ENCODE results near the gene CYP27C1. TPM values are rescaled to one million over a fixed set of nuclear protein-coding genes. Genes with fewer than 3 reads are reported as not detected.

Gene CYP27C1
- total RNA-seq, 1 experiment from 2014 or later, result 0.11 TPM

- H3K36me3 Mint-ChIP-seq (ENCODE audit: insufficient read depth, unreplicated experiment), result no peaks in the 10 kb centered on the region
- Histone ChIP-seq H3K4me3 (ENCODE audit: low read depth, low read length) (no peak overlapping the region), H3K4me1 (peaks cover 15% of the 10 kb centered on the region), H3K36me3 (ENCODE audit: control insufficient read depth, insufficient read depth, low read length) (no peaks in the 10 kb centered on the region), H3K9me3 (peaks cover 7% of the 10 kb centered on the region), H3K27me3 (replicated peaks; ENCODE audit: control insufficient read depth, insufficient read depth, low read length) (no peaks in the 10 kb centered on the region)
- peaks cover 4% of the 10 kb centered on the region for H3K9me3 Mint-ChIP-seq (ENCODE audit: unreplicated experiment)
- POLR2A ChIA-PET, result no interaction called here
- BruUV-seq (replicated peaks), result no TSS peak
- peaks cover 16% of the 10 kb centered on the region for H3K4me1 Mint-ChIP-seq (ENCODE audit: low read depth, unreplicated experiment)
- TF ChIP-seq, protein P1, sequence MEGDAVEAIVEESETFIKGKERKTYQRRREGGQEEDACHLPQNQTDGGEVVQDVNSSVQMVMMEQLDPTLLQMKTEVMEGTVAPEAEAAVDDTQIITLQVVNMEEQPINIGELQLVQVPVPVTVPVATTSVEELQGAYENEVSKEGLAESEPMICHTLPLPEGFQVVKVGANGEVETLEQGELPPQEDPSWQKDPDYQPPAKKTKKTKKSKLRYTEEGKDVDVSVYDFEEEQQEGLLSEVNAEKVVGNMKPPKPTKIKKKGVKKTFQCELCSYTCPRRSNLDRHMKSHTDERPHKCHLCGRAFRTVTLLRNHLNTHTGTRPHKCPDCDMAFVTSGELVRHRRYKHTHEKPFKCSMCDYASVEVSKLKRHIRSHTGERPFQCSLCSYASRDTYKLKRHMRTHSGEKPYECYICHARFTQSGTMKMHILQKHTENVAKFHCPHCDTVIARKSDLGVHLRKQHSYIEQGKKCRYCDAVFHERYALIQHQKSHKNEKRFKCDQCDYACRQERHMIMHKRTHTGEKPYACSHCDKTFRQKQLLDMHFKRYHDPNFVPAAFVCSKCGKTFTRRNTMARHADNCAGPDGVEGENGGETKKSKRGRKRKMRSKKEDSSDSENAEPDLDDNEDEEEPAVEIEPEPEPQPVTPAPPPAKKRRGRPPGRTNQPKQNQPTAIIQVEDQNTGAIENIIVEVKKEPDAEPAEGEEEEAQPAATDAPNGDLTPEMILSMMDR (IDR thresholded peaks at IDR 0.05; ENCODE audit: insufficient read depth in 1 of 2, low read depth in 1 of 2, low read length in 1 of 2, severe bottlenecking in 1 of 2, unreplicated experiment in 1 of 2), result no peak
- intact Hi-C loops (cut with micrococcal nuclease; ENCODE audit: unreplicated experiment), result no loop called here
- H3K27ac Mint-ChIP-seq (ENCODE audit: unreplicated experiment), result no peak overlapping the region
- no peaks in the 10 kb centered on the region for H3K27me3 Mint-ChIP-seq (ENCODE audit: insufficient read depth, unreplicated experiment)
- no peak overlapping the region for H3K4me3 Mint-ChIP-seq (ENCODE audit: unreplicated experiment)
- CTCF ChIA-PET, result no interaction called here
- no peak for DNase-seq
These were observed 66.4 kb downstream of the CYP27C1 start for GRCh38 chr2:127153691-127154158.

- Histone ChIP-seq H3K36me3 (ENCODE audit: control insufficient read depth, insufficient read depth, low read length) (no peaks in the 10 kb centered on the region), H3K4me1 (no peaks in the 10 kb centered on the region), H3K9me3 (peaks cover 7% of the 10 kb centered on the region; the same call in 1 of the 2 replicates), H3K4me3 (ENCODE audit: low read depth, low read length) (no peak overlapping the region), H3K27me3 (replicated peaks; ENCODE audit: control insufficient read depth, insufficient read depth, low read length) (no peaks in the 10 kb centered on the region)
- TF ChIP-seq, protein P1 (IDR thresholded peaks at IDR 0.05; ENCODE audit: insufficient read depth in 1 of 2, low read depth in 1 of 2, low read length in 1 of 2, severe bottlenecking in 1 of 2, unreplicated experiment in 1 of 2), result no peak
- DNase-seq, result no peak
- CTCF ChIA-PET, result no interaction called here
- Mint-ChIP-seq H3K4me3 (ENCODE audit: unreplicated experiment) (no peak overlapping the region), H3K9me3 (ENCODE audit: unreplicated experiment) (peaks cover 10% of the 10 kb centered on the region), H3K36me3 (ENCODE audit: insufficient read depth, unreplicated experiment) (no peaks in the 10 kb centered on the region), H3K27ac (ENCODE audit: unreplicated experiment) (no peak overlapping the region), H3K27me3 (ENCODE audit: insufficient read depth, unreplicated experiment) (no peaks in the 10 kb centered on the region), H3K4me1 (ENCODE audit: low read depth, unreplicated experiment) (peaks cover 4% of the 10 kb centered on the region)
- intact Hi-C loops (cut with micrococcal nuclease; ENCODE audit: unreplicated experiment), result no loop called here
- POLR2A ChIA-PET, result no interaction called here
- no TSS peak for BruUV-seq (replicated peaks)
These were observed 69.1 kb downstream of the CYP27C1 start for GRCh38 chr2:127150996-127151395.

DNA sequence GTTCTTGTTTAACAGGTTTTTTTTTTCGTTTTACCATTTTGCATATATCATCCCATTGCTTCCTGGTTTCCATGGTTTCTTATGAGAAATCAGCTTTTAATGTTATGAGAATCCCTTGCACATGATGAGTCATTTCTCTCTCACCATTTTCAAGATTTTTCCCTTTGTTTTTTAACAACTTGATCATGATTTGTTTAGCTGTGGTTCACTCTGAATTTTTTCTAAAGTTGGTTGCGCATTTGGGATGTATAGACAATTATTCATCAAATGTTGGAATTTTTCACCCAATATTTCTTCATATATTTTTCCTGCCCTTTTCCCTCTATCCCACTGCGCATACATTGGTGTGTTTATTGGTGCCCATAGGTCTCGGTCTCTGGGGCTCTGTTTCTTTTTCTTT is 70.7 kb downstream of the CYP27C1 start:
- Histone ChIP-seq H3K36me3 (ENCODE audit: control insufficient read depth, insufficient read depth, low read length) (no peaks in the 10 kb centered on the region), H3K4me1 (no peaks in the 10 kb centered on the region), H3K4me3 (ENCODE audit: low read depth, low read length) (no peak overlapping the region), H3K27me3 (replicated peaks; ENCODE audit: control insufficient read depth, insufficient read depth, low read length) (no peaks in the 10 kb centered on the region), H3K9me3 (peaks cover 7% of the 10 kb centered on the region; the same call in 1 of the 2 replicates)
- no TSS peak for BruUV-seq (replicated peaks)
- TF ChIP-seq, protein P1 (IDR thresholded peaks at IDR 0.05; ENCODE audit: insufficient read depth in 1 of 2, low read depth in 1 of 2, low read length in 1 of 2, severe bottlenecking in 1 of 2, unreplicated experiment in 1 of 2), result no peak
- ChIA-PET CTCF (no interaction called here), POLR2A (no interaction called here)
- Mint-ChIP-seq H3K27me3 (ENCODE audit: insufficient read depth, unreplicated experiment) (no peaks in the 10 kb centered on the region), H3K9me3 (ENCODE audit: unreplicated experiment) (peaks cover 10% of the 10 kb centered on the region), H3K36me3 (ENCODE audit: insufficient read depth, unreplicated experiment) (no peaks in the 10 kb centered on the region), H3K27ac (ENCODE audit: unreplicated experiment) (no peak overlapping the region), H3K4me1 (ENCODE audit: low read depth, unreplicated experiment) (peaks cover under 1% of the 10 kb centered on the region), H3K4me3 (ENCODE audit: unreplicated experiment) (no peak overlapping the region)
- no peak for DNase-seq
- intact Hi-C loops (cut with micrococcal nuclease; ENCODE audit: unreplicated experiment), result no loop called here

All from Caco-2 (cell line).